GM13976 (cell line): ENCODE data around the gene KLRD1.
A peak's percentile ranks its signal among the peaks of the same experiment; 100 is the strongest.
"Not testable (repeated sequence)": the region's sequence is repeated elsewhere in the genome, so short reads cannot be mapped to it uniquely, and the experiment has no call there.

Source experiments
- DNase-seq: peaks from one replicate; pipeline ENCODE4 v3.0.0; 2012; ENCODE audit warnings: low spot score
- CTCF ChIP-seq: IDR thresholded peaks from 2 replicates; pipeline ENCODE4 v1.5.1; 2012; ENCODE audit warnings: borderline replicate concordance, mild to moderate bottlenecking; ENCODE audit not compliant: insufficient read depth; ENCODE audit errors: extremely low read depth, missing control alignments, control extremely low read depth
- in situ Hi-C: fragments of 300-500 bp; cut with MboI; formaldehyde crosslinking; loops from one replicate; pipeline ENCODE4 v1.12.0; 2022; ENCODE audit warnings: low sequenced_read_pairs, mixed read lengths, inconsistent platforms; ENCODE audit not compliant: unreplicated experiment

KLRD1 gene

DNA sequence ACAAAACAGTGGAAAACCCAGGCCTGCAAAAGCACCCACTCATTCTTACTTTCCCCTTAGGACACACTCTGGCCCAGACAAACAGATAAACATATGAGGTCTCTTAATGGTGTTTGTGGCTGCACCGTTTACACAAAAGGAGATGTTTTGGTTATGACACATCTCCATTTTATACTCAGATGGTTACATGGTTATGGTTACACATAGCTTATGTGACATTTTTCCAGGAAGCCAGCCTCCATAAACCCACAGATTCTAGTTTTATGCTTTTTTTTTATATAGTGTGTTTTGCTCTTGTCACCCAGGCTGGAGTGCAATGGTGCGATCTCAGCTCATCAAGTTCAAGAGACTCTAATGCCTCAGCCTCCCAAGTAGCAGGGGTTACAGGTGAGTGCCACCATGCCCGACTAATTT, 3.5 kb upstream of the KLRD1 start:
- DNase-seq: no peak
- in situ Hi-C loops: no loop called here

GRCh38 chr12:10305411-10305810, 2.3 kb upstream of the KLRD1 start:
- no peak for TF ChIP-seq CTCF
- in situ Hi-C loops: no loop called here
- DNase-seq: no peak

More for the DNA sequence above, 3.5 kb upstream of the KLRD1 start:
- TF ChIP-seq CTCF: no peak

GRCh38 chr12:10310926-10311720, 3.5 kb downstream of the KLRD1 start:
- TF ChIP-seq CTCF: no peak
- no peak for DNase-seq
- in situ Hi-C loops: no loop called here

DNA sequence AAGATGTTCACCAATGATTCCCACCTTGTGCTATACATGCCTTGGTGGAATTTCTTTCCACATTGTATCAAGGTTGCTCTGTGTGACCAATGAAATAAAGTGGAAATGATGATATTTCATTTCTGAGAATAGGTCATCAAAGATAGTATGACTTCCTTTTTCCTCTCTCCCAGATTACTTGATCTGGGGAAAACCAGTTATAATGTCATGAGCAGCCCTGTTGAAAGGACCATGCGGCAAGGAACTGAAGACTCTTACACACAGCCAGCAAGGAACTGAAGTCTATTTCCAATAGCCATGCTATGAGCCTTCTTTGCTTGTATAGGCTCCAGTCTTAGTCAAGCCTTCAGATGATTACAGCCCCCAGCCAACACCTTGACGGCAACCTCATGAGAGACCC, 11.7 kb downstream of the KLRD1 start:
- no peak for DNase-seq
- TF ChIP-seq CTCF: peak; percentile 6
- in situ Hi-C loops: no loop called here

DNA sequence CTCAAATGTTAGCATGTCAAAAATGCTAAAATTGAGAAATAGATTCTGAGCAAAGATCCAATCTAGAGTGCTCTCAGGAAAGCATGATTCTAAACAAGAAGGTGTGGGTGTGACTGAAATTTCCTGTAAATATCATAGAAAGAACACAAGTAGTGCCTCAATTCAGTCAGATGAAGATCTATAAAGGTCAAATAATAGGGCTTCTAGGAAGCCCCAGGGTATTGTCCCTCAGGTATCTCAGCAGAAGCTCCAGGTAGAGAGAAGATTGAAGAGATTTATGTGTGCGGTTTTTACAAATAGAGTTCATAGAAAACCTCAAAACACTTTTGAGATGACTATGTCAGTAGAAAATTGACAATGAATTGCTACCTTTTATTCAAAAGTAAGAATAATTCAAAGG, 13.0 kb downstream of the KLRD1 start:
- in situ Hi-C loops: no loop called here
- no peak for TF ChIP-seq CTCF
- no peak for DNase-seq

DNA sequence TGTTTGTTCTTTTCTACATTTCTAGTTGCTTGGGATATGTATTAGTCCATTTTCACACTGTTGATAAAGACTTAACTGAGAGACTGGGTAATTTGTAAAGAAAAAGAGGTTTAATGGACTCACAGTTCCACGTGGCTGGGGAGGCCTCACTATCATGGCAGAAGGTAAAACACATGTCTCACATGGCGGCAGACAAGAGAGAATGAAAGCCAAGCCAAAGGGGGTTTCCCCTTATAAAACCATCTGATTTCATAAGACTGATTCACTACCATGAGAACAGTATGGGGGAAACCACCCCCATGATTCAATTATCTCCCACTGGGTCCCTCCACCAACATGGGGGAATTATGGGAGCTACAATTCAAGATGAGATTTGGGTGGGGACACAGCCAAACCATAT, 21.0 kb downstream of the KLRD1 start:
- DNase-seq, in situ Hi-C loops: not testable (repeated sequence)

DNA sequence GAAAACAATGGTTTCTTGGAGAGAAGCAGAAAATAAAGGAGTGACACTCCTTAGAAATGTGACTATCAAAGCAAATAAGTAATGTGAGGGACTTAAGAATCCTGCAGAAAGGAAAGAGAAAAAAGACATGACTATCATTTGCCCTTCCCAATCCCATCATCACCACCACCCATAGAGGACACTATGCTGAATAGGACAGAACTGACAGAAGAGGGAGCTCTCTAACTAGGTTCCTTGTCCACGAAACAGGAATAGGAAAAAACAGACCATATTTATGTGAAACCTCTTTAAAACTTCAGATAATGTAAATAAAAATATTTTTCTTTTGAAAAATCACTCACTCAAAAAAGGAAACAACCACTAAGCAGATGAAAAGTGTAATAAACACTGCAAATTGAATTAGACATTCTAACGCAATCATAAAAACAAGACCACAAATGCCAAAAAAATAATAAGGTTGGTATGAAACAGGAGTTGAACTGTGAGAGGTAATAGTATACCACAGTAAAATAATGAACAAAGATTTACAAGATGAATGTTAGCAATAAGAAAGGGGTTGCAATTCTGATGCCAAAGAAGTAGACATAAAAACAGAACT, 24.1 kb downstream of the KLRD1 start:
- DNase-seq: peak; percentile 54
- in situ Hi-C loops: no loop called here
- peak; percentile 58 for TF ChIP-seq CTCF

- in situ Hi-C loops, DNase-seq: not testable (repeated sequence)
Observed at GRCh38 chr12:10336196-10336595, 28.5 kb downstream of the KLRD1 start.

DNA sequence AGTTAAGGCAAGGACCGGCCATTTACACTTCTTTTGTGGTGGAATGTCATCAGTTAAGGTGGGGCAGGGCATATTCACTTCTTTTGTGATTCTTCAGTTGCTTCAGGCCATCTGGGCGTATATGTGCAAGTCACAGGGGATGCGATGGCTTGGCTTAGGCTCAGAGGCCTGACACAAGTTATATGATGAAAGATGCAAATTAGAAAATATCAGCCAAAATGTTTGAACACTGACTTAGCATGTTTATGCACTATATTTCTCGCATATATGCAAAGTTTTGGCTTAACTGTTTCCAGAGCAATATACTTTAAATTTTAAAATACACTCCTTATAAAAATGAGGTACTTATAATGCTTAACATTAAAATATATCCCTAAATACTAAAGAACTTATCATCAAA, 30.8 kb downstream of the KLRD1 start:
- in situ Hi-C loops, DNase-seq: not testable (repeated sequence)
